GM18861 (cell line): ENCODE measurements around the gene KIF25.

Source experiments
- ATAC-seq: cut with Tn5 transposase; IDR thresholded peaks from one replicate; pipeline ENCODE4 v1.9.1; 2021; ENCODE audit not compliant: unreplicated experiment

KIF25 gene, protein sequence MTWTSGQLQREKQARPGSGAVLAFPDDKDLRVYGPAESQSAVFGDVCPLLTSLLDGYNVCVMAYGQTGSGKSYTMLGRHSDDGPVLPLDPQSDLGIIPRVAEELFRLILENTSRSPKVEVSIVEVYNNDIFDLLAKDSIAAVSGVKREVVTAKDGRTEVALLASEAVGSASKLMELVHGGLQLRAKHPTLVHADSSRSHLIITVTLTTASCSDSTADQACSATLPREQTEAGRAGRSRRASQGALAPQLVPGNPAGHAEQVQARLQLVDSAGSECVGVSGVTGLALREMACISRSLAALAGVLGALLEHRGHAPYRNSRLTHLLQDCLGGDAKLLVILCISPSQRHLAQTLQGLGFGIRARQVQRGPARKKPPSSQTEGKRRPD

DNA sequence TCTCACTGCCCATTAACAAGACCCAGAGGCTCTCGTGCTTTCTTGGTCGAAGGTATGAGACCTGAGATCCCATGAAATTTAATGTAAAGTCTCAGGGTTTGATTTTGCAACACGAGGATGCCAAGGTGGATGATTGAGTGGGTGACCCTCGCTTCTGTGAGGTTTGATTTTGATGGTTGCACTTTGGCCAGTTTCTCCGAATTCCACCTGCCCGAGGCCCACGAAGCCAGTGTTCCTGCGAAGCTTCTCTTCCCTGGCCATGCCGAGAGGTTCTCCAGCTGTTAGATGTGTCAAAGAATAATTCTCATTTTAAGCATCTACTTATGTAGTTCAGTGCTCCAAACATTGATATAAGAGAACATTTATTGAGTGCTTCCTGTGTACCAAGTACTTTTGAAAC is at the start of gene KIF25:
Gene KIF25, plus strand, starts transcription at position 30 of the 400 bp plus-strand sequence. CDS start 31,915 bp downstream, outside the sequence.
- no peak for ATAC-seq

DNA sequence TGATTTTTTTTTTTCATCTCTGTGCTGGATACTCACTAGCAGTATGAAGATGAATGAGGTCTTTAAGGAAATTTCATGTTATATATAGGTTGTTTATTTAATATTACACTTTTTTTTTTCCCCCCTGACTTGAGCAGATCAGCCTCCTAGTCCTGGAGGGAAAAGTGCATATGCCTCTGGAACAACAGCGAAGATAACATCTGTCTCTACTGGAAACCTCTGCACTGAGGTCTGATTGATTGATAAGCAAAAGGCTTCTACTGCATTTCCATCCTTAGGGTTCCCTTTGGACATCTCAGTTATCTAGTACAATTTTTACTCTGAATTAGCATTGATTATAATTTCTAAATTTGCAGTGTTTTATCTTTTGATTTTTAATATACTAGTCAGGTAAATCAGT is 49.8 kb upstream of the KIF25 start:
- no peak for ATAC-seq

DNA sequence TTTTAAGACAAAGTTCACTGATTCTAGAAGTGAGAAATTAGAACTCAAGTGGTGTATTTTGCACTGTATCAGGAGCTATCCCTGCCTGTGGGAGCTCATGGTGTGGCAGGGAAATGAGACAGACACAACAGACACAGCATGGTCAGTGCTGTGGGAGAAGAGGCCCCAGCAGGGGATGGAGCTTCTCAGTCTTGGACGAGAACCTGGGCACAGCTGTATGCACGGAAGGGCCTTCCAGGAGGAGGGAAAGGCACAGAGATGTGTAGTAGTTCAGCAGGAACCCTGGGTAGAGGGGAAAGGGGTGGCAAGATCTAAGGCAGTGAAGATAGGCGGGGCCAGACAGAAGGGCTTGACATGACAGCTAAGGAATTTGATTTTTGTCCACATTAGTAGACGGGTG is 48.8 kb upstream of the KIF25 start:
- ATAC-seq: no peak

DNA sequence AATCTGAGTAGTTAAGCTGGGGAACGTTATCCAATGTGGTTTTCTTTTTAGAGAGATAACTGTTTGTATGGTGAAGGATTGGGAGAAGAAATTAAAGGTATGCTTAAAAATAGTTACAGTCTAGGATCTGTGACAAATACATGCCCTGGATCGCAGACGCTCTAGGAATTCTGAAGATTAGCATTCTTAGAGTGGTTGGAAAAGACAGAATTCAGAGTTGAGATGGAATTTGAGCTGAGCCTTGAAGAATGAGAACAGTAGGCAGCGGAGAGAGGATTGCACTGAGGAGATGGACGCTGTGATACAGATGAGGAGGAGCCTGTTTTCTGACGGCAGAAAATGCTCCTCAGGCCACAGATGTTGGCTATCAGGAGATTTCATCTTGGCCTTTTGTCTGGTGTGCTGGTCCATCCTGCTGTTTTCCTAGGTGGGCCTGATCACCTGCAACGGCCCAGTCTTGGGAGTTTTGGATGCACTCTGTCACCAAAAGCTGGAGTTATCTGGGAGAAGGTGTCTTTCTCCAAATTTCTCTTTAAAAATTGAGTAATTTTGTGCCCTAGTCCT is 48.3 kb upstream of the KIF25 start:
- no peak for ATAC-seq

DNA sequence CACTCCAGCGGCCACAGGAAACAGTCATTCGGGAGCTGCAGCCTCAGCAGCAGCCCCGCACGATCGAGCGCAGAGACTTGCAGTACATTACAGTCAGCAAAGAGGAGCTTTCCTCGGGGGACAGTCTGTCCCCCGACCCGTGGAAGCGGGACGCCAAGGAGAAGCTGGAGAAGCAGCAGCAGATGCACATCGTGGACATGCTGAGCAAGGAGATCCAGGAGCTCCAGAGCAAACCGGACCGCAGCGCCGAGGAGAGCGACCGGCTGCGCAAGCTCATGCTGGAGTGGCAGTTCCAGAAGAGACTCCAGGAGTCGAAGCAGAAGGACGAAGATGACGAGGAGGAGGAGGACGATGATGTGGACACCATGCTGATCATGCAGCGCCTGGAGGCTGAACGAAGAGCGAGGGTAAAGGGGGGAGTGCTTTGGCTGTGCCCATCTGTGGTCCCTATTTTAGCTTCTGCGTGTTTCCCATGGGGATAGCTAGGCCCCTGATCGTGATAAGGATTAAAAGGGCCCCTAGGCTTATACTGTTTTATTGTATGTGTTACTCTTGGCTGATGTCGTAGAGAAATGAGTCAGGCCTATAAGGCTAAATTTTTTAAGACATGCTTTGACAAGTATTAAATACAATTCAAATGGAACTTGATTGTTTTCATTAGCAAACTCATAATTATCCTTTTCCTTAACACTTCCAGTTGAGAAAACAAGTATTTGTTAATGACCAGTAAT is 45.5 kb upstream of the KIF25 start:
- ATAC-seq: no peak

DNA sequence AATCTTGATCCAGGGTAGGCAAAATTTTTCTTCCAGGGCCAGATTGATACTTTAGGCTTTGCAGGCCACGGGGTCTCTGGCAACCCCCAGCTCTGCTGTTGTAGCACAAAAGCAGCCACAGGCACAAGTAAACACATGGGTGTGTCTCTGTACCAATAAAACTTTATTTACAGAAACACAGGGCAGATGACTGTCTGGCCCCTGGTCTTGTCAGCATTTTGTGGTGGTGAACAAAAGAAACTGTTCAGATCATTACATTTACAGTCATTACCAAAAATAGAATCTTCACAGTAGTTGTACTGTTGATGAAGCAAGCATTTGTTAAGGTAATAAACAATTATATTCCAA is 45.0 kb upstream of the KIF25 start:
- no peak for ATAC-seq

DNA sequence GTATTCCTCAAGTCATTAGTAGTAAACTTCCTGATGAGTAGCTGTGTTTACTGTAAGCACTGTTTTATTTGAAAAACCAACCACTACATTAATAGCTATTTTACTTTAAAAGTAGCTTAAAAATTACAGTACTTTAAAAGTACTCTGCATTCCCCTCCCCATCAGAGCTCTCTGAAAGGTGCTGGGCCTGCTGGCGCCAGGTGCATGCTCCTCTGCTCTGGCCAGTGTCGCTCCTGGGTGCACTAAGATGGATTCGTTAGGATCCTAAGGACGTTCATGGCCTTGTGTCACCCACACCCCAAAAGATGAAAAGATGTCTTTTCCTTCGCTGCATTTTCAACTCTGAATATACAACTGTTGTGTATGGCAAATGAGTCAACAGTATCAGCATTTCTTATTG is 43.9 kb upstream of the KIF25 start:
- ATAC-seq: no peak

DNA sequence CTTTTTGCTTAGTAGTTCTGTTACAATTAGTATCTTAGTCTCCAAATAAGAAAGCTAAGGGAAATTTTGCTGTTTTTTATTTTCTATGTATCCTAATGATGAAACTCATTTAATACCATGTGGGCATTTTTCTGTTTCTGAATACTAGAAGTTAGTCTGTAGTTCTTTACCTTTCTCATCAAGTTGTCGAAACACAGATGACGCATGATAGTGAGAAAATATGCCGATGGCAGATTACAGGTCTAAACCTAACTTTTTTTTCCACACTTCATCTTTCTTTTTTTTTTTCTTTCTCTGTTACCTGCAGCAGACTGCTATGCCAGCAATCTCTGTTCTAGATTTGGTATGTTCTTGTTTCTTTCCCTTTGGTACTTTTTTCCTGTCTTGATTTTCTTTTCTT is 43.3 kb upstream of the KIF25 start:
- no peak for ATAC-seq

DNA sequence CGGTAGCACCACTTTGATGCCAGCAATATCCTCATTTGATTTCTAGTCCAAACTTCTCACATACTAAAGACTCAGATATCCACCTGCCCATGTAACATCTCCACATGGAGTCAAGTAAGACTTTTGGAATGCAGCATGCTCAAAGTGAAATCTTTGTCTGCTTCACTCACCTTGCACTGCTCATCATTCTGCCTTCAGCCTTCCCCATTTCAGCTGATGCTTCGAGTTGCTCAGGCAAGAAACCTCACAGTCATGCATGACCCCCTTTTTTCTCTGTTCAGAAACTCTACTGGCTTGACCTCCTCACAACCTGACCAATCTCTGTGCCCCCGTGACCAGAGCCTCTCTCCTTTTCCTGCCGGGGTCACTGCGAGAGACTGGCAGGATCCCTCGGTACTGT is 41.0 kb upstream of the KIF25 start:
- no peak for ATAC-seq

DNA sequence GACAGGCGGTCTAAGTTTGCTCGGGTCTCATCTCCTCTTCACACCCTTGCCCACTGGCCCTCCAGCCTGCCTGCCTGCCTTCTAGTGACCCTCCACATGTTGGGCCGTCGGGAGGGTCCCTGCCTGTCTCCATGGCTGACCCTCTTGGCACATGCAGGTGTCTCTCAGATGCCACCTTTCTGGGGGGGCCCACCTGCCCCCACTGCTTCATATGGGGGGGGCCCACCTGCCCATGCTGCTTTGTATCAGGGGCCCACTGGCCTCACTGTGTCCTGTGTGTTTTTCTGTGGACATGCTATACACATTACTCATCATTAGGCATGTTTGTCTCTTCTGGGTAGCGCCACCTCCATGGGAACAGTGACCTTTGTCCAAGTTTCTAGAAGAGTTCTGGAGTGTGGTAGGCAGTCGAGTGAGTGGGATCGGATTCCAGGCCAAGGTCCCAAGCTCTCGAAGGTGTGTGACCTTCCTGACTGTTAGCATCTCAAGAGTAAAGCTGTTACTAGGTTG is 40.4 kb upstream of the KIF25 start:
- ATAC-seq: no peak

DNA sequence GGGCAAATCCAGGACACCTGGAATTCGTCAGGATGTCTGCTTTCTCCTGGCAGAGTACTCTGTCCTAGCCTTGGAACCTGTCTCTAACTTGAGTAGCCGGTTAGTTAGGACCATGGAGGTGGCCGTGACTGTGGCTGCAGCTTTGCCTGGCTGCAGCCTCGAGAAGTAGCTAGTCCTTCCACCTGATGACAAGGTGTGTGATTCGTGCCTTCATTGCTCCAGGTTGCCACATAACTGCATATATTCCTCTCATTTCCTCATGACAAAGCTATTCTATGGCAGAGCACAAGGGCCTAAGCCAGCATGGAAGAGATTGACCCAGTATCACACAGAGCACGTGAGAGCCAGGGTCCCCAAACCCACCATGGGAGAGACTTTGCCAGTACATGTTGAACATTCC is 39.8 kb upstream of the KIF25 start:
- no peak for ATAC-seq

DNA sequence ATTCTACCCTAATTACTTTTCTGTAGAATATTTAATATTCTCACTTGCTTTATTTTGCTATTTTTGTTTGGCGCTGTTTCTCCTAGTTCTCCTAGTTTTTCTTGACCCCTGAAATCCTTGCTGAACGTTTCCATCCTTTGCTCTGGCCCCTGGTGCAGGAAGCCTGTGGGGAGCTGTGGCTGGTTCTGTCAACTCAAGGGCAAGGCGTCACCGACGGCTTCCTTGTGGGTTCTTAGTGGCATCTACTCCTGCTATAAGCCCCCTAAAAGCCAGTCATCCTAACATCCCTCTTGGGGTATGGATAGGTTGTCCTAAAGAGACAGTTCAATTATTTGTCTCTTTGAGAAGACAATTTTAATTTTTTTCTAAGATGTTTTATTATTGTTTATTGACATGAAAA is 36.9 kb upstream of the KIF25 start:
- no peak for ATAC-seq

DNA sequence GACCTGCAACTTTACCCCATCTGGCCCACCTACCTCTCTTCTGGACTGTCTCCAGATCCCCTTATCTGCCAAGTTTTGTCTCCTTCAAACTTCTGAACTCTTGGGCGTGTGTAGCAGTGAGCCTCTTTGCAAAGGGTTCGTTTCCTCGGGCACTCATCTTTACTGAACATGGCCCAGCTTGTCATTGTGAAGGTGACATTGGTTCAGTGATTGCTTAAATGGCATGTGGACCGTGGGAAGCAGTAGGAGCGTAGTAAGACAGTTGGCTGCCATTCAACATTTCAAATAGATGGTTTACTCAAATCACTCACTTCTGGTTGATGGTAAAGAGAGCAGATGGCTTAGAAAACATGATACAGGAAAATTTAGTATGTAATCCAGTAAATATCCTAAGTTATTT is 34.8 kb upstream of the KIF25 start:
- ATAC-seq: no peak

DNA sequence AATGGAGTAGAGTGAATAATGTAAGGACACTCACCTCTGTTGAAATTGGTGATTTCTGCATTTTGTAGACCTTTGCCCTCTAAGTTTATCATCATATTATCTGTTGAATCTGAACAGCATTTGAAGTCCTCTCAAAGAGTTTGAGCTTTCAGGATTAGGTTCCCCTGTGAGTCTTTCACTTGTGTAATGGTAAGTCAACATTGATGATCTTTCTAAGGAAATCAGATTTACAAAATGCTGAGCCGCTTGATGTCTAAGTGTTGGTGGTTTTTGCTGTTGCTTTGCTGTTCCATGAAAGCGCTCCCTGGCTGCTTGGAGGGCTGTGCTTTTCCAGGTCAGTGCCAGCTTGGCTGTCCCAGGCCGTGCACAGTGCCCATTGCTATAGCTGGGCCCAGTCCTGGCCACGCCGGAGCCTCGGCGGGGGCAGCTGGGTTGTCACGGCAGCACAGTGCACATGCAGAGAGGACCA is 33.8 kb upstream of the KIF25 start:
- ATAC-seq: no peak

DNA sequence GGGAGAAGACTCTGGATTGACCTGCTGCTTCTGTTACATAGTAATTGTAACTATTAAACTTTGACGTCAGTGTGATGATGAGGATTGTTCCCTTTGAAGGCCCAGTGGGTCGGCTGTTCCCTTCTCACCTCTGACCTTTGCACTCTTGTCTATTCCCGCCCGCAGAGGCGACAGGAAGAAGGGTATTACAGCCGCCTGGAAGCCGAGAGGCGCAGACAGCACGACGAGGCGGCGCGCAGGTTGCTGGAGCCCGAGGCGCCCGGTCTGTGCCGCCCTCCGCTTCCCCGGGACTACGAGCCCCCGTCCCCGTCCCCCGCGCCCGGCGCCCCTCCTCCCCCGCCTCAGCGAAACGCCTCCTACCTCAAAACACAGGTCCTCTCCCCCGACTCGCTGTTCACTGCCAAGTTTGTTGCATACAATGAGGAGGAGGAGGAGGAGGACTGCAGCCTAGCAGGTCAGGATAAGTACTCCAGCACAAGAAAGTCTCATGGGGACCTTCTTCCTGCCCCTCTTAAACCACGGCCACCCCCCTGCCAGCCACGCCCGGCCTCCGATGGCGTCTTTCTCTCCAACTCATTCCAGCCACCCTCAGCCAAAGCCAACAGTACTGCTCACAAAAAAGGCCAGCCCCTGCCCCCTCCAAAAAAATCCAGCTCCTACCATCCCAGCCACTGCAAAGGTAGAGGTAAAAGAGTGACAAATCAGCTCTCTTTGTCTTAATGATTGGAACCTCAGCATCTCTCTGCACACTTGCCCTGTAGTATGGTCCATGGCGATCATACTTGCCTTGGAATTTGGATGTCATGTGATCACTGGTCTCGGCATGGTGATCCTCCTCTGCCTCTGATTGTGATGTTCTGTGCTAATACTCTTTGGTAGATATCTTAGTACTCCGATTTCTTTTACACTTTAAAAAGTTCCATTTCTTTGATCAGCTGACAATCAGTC is 31.6 kb upstream of the KIF25 start:
- no peak for ATAC-seq

DNA sequence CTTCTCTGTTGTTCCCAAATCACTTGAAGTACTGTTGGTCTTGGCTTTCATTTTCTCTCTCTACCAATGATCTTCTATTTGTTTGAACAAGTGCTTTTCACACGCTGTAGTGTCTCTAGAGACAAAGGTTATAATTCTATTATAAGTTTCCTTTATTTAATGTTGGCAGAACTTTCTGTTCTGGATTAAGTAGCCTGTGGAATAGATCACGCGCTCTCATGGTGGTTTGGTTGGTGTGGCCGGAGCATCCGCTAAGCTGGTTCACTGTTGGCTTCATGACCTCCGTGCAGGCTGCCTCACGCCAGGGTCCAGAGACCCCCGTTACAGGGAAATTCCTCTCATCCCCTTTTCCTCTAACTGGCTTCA is 30.9 kb upstream of the KIF25 start:
- no peak for ATAC-seq

DNA sequence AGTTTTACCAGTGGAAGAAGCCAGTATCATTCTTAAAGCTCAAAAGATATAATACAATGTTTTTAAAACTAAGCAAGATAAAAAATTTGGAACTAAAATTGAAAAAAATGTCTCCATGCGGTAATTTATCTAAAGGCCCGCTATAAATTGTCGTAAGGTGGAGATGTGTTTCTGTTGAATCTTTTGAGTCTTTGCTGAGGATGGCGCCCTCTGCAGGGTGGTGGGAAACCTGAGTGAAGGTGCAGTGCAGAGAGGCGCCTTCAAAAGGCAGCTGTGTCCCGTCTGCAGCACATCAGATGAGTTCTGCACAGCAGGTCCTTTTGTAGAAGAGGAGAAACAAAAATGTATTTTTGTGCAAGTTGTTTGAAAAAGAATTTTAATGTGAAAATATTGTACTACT is 29.4 kb upstream of the KIF25 start:
- ATAC-seq: no peak

DNA sequence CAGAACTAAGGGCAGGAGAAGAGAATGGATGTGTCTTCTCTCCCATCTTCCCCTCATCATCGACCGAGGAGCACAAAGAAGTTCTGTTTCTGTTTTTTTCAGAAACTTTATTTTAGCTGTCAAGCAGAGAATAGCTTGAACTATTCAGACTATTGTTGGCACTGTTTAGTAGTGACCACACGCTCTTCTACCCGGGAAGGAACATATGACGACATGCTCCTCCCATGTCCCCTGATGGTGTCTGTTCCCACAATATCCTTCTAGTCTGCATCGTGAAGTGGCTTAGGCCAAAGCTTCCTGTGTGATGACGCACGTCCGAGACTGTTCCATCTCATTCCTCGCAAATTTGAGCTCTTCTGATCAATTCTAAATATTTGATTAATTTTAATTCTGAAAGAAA is 27.2 kb upstream of the KIF25 start:
- ATAC-seq: no peak

DNA sequence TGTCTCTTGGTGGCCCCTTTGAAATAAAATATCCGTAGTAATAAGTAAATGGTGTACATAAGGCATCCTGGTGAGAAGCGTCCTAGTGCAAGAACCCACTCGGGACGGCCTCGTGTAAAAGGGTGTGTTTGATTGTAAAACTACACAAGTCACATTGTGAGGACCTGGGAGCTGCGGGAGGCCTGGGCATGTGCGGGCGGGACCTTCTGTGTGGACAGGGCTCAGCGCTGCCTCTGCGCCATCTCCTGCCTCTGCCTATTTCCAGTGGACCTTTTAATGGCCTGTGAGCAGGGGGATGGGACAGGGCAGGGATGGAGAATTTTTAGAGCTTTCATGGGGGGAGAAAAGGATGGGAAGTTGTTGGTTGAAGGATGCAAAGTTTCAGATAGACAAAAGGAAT is 25.3 kb upstream of the KIF25 start:
- no peak for ATAC-seq

DNA sequence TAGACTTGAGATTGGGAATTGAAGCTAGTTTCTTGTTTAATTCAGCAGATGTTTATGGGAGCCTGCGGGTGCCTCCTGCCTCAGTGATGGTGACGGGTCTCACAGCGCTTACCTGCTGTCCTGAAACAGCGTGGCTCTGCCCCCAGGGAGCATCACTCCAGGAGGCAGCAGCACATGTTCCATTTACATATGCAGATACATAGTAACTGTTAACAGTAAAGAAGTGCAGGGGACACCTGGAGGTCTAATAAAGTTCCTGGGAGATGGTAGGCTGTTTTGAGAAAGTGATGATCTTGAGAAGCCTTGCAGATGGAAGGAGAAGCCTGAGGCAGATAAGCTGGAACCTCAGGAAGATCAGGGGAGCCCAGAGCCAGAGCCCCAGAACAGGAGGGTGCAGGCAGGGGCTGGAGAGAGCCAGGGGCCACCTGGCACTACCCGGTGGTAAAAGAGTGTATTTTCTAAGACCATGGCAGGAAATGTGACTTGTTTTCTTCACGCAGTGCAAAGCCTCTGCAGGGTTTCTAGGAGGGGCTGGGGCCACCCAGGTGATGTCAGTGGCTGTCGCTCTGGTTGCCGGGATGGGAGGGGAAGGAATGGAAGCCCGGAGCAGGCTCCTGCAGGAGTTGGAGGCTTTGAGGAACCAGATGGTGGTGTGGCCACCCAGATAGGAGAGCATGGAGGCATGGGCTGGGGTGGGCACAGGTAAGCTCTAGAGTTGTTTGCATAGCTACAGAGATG is 24.2 kb upstream of the KIF25 start:
- ATAC-seq: no peak
